Pulmonary artery endothelial cell (primary cell): ENCODE data around the gene PEX14. TPM values are rescaled to one million over a fixed set of nuclear protein-coding genes. Genes with fewer than 3 reads are reported as not detected.

ENCODE experiments used
- DNase-seq: peaks from one replicate; pipeline ENCODE4 v3.0.0-alpha.2; 2011; ENCODE audit warnings: low read depth, low spot score
- total RNA-seq: library from RNA; depleted of rRNA; stranded (reverse); fragments of >200 nt; gene quantifications from 2 replicates; pipeline ENCODE4 v1.2.3, GENCODE V29; 2014

PEX14 gene
- total RNA-seq, 1 donor from 2014 or later, result 13.3 TPM

- DNase-seq, result no peak
Observed at GRCh38 chr1:10678852-10679251, 204.1 kb downstream of the PEX14 start.

GRCh38 chr1:10679496-10680220, 204.9 kb downstream of the PEX14 start:
- DNase-seq, result peak; percentile 26

Other genes with a start within 250 kb of the PEX14 start
- gene PGD, start 75.9 kb upstream of the PEX14 start, total RNA-seq, result 286 and 352 TPM in 2 replicates
- gene CENPS, start 44.5 kb upstream of the PEX14 start, total RNA-seq, result 11.1 and 13.8 TPM in 2 replicates
- 0.13 TPM in 1 of 2 replicates, not detected in the other for gene CORT, start 24.9 kb upstream of the PEX14 start, total RNA-seq
- gene DFFA, start 2.4 kb upstream of the PEX14 start, total RNA-seq, result 78.3 and 82.2 TPM in 2 replicates